Measurements from ENCODE around the gene ACADSB.

Gene ACADSB

DNA sequence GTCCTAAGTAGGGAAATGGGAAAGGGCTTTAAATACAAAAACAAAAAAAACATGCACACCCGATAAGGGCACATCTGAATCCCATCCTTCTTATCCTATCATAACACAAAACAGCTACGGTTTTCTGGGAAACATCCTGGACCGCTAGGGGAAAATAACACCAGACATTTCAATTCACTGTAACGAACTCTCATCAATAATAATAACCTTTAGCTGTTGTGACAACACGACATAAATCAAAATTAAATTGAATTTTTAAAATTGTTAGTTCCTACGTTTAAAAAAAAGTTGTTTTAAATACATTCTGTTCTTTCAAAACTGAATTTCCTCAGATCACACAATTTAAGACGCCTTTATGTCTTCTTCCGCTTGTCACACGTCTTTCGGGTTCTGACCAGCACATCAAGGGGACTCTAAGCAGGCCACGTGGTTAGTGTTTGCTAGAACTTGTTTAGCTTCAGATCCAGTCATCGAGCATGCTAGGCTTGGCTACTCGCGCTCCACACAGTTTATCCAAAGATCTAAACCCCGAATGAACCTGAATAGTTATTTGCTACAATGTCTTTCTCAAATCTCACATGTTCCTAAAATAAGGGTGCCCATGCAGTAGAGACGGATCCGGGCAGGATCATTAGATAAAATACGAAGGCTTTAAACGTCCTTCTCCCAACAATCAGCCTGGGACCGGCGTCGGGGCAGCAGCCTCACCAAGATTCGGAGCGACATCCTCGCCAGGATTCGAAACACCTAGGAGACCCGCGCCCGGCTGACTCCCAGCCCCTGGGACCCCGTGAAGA is 1.1 kb upstream of the ACADSB start:
- peak; percentile 85 for DNase-seq

DNA sequence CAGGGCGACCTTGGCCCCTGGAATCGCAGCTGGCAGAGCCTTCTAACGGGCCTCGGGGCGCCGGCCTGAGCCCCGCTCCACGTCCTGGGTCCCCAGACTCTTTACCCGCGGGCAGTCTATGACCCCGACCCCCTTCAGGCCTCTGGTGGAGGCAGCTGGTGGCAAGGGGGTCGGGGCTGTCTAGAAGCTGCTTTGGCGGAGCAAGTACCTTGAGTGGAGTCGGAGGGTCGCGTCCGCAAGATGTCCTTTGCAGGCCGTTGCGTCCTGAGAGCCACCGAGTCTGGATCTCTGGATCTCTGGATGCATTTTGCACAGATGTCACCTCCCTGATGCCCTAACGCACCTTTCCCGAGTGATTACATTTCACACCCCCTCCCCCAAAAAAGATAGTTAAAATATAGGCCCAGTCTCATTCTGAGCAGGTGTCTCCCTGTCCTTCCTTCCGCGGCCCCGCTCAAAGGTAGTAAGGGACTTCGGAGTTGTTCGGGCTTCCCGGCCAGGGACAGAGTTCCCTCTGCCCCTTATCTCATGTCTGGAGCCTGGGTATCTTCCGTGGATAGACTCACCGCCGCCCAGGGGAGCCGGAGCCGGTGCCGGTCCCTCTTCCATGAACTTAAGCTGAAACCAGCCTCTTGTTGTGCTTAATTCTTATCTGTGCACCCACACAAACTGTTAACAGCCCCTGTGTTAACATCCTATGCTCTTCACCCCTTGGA is 457 bp downstream of the ACADSB start:
- peak; percentile 73 for DNase-seq

DNA sequence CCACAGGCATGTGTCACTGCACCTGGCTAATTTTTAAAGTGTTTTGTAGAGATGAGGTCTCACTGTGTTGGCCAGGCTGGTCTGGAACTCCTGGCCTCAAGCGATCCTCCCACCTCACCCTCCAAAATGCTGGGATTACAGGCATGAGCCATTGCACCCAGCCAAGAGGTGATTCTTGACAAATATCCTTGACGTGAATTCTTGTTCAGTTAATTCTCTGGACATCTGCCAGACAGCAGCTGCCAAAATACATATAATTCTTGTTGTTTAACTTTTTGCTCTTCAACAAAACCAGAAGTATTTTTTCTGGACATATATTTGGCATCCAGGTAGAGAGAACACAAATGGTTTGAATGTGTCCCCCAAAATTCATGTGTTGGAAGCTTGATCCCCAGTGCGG is 3.2 kb downstream of the ACADSB start:
- no peak for DNase-seq

DNA sequence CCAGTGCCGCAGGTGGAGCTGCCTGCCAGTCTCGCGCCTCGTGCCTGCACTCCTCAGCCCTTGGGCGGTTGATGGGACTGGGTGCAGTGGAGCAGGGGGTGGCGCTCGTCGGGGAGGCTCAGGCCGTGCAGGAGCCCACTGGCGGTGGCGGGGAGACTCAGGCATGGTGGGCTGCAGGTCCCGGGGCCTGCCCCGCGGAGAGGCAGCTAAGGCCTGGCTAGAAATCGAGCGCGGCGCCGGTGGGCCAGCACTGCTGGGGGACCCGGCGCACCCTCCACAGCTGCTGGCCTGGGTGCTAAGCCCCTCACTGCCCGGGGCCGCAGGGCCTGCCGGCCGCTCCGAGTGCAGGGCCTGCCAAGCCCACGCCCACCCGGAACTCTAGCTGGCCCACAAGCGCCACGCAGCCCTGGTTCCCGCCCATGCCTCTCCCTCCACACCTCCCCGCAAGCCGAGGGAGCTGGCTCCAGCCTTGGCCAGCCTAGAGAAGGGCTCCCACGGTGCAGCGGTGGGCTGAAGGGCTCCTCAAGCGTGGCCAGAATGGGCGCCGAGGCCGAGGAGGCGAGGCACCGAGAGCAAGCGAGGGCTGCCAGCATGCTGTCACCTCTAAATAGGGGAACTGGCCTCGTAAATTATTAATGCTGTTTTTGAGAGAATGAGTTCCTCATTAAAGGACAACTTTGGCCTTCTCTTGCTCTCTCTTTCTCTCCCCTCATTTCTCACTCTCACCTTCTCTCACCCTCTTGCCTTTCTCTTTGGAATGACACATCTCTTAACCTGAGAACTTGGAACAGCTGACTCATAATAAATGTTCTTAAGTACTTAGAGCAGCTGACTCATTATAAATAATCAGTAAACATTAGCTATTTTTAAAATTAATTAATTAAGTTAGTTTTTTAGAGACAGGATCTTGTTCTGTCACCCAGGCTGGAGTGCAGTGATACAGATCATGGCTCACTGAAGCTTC is 4.9 kb downstream of the ACADSB start:
- no peak for DNase-seq

DNA sequence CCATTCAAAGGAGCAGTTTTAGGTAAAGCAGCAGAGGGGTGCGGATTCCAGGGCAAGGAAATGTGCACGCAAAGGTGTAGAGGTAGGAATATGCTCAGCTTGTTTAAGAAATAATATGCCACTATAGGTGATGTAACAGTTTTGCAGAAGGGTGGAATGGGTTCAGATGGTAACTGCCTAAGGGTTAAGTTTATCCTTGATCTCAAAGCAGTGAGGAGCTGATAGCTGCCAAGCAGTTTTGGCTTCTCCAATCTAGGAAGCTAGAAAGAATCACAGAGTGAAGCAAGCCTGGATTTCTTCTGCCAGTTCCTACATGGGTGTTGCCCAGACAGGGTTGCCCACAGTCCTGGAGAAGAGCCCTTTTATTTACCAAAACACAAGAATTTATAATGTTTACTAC is 6.0 kb downstream of the ACADSB start:
- no peak for DNase-seq

DNA sequence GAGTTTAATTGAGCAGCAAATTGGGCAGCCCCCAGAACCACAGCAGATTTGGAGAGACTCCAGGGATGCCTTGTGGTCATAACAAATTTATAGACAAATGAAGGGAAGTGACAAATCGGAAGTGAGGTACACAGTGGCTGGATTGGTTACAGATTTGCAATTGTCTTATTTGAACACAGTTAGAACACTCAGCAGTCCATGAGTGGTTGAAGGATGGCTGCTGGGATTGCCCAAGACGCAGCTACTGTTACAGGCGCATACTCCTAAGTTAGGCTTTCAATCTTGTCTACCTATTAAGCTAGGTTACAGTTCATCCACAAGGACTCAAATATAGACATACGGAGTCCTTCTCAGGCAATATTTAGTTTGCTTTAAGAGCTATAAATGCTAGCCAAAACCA is 7.4 kb downstream of the ACADSB start:
- no peak for DNase-seq

DNA sequence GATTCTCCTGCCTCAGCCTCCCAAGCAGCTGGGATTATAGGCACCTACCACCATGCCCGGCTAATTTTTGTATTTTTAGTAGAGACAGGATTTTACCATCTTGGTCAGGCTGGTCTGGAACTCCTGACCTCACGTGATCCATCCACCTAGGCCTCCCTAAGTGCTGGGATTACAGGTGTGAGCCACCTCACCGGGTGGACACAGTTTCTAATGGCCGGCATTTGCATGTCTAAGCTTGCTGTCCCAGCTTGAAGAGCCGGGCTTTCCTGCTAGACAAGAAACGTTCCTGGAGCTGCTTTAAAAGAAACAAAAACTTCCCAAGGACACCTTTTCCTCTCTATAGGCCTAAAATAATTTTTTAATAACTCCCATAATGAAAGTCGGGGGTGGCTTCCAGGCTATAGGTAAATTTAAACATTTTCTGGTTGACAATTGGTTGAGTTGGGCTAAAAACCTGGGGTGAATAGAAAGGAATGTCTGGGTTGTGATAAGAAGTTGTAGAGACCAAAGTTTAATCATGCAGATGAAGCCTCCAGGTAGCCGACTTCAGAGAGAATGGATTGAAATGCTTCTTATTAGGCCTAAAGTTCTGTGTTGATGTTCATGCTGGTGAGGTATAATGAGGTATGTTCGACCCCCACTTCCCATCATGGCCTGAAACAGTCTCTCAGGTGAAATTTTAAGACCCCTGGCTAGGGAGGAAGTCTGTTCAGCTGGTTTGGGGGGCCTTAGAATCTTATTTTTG is 8.8 kb downstream of the ACADSB start:
- DNase-seq: no peak

DNA sequence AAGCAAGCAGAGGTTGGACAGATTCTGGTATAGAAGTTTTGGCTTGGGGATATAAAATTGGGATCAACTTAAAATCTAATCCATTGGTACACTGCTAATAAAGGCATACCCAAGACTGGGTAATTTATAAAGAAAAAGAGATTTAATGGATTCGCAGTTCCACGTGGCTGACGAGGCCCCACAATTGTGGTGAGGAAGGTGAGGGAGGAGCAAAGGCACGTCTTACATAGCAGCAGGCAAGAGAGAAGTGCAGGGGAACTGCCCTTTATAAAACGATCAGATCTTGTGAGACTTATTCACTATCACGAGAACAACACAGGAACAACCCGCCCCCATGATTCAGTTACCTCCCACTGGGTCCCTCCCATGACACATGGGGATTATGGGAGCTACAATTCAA is 9.7 kb downstream of the ACADSB start:
- DNase-seq: no peak

DNA sequence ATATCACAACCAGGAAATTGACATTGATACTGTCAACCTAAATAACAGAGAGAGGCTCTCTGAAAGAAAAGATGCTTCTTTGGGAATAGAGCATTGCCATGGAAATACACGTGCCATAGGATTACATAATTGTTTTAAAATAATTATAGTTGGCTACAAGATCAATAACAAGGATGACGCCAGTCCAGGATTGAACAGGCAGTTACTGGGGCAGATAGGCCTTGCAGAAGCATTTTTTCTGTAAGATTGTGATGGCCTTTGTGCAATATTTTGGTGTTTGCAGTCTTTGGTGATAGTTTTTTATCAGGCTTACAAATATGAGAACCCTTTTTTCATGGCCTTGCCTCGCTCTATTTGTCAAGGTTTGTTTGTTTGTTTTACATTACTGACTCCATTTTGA is 10.5 kb downstream of the ACADSB start:
- no peak for DNase-seq

DNA sequence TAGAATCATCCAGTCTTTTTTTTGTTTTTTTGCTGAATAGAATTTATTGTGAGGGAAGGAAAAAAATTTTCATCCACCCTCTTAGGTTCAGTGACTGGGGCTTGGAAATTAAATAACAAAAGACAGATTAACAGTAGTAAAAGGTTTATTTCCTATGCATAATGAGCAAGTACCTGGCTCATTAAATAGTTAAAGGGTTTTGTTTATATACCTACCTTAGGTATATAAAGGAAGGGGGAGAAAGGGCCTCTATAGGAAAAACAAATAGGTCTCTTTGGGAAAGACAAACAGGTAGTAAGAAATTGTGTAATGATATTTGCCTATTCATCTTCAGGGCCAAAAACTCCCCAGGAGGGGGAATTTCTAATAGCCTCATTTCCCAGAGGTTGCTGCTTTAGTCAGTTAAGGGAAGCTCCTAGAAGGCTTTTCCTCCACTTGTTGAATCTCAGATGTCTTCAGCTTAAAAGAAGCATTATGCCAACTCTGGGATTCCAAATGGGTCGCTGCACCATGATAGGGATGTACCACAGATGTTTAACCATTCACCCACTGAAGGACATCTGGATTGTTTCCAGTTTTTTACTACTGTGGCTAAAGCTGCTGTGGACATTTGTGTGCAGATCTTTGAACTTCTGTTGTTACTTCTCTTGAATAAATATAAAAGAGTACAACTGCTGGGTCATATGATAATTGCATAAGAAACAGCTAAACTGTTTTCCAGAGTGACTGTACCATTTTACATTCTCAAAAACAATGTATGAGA is 11.3 kb downstream of the ACADSB start:
- no peak for DNase-seq

DNA sequence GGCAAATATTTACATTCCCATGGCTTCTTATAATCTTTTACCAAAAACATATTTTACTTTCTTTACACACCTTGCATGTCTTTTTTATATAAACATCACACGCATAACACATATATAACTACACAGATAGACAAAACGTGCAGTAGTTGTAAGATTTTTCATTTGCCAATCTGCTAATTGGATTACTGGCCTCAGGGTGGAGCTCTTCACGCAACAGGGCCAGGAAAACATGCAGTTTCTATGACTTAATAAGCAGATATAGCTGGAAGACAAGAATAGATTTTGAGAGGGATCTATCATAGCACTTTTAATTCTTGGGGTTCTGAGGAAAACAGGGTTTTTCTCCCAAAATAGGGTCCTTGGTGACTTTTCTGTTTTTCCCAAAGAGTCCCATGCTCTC is 12.7 kb downstream of the ACADSB start:
- peak; percentile 57 for DNase-seq

DNA sequence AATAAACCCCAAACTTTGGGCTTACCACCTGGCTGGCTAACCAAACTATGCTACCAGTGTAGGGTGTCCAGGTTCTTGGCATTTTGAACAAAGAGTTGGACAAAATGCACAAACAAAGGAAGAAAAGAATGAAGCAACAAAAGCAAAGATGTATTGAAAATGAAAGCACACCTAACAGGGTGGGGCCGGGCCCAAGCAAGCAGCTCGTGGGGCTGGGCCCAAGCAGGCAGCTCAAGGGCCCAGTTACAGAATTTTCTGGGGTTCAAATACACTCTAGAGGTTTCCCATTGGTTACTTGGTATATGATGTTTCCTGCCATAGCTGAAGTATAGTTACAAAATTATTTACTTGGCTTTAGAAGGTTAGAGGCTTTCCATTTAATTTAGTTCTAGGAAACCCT is 15.7 kb downstream of the ACADSB start:
- no peak for DNase-seq

DNA sequence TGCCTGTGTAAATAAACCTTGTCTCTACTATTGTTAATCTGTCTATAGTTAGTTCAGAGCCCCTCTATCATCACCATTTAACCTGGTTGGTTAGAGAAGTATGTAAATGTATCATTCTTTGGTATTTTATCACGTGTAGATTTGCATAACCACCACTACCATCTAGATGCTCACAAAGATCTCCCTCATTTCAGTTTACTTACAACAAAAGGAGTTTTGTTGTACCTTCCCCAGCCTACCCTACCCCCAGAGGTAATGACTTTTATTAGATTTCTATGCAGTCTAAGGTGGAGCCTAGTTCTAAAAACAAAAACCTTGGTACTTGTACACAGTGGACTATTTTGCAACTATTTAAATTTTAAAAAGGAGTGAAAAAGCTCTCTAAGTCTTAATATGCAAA is 17.5 kb downstream of the ACADSB start:
- DNase-seq: no peak

DNA sequence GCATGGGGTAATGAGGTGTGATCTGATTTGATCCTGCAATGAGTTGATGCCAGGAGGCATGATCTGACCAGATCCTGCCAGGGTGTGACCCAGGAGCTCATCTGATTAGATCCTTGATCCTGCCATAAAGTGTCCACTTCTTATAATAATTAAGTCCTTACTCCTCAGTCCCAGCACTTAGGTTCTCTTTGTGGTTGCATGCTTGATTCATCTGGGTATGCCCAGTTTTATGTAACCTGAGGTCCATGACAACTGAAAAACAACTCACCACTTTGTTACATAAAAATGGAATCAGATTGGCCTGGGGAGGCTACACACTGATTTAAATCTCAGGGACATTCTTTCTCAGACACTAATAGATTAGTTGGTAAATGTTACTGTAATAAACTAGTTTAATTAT is 19.1 kb downstream of the ACADSB start:
- DNase-seq: no peak

DNA sequence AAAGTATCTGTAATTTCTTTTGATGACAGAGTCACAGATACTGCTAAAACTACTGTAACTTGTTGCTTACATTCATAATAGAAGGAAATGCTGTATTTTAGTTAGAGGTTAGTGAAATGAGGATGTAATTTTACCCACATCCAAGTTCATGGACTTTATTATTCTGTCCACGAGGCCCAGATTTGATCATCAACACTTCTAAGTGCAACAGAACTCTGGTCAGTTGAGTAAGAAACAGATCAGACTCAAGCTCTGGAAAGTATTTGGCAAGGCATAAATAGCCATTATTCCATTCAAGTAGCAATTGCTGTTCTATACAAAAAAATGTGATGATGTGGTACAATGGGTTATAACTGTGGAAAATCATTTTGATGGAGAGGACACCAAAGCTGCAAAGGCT is 22.3 kb downstream of the ACADSB start:
- no peak for DNase-seq

DNA sequence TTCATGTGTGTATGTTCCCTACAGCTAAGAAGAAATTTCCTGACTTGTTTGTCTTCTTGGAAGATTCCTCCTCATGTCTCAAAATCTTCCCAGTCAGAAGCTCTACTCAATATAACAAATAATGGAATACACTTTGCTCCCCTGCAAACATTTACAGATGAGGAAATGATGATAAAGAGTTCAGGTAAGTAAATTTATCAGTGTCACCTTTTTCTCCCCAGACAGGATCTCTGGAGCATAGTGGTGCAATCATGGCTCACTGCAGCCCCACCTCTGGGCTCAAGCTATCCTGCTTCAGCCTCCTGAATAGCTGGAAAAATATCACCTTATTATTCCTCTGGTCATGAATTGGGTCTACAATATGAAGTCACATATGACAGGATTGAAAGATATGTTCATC is 25.5 kb downstream of the ACADSB start:
- no peak for DNase-seq

DNA sequence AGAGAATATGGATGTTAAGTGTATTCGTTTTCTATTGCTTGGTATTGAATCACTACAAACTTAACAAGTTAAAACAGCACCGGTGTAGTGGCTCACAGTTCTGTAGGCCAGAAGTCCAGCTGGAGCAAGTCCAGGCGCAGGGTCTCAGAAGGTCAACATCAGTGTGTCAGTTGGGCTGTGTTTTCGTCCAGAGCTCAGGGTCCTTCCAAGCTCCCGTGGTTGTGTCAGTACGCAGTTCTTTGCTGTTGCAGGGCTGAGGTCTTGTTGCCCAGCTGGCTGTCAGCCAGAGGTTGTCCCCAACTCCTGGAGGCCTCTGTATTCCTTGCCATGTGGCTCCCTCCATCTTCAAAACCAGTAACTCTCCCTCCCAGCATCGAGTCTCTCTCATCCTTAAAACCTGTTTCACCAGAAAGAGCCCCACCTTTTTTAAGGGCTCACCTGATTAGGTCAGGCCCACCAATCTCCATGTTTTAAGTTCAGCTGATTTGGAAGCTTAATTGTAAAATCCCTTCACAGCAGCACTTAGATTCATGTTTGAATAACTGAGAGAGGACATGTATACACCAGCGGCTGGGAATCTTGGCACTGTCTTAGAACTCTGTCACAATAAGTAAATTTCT is 26.8 kb downstream of the ACADSB start:
- DNase-seq: no peak

DNA sequence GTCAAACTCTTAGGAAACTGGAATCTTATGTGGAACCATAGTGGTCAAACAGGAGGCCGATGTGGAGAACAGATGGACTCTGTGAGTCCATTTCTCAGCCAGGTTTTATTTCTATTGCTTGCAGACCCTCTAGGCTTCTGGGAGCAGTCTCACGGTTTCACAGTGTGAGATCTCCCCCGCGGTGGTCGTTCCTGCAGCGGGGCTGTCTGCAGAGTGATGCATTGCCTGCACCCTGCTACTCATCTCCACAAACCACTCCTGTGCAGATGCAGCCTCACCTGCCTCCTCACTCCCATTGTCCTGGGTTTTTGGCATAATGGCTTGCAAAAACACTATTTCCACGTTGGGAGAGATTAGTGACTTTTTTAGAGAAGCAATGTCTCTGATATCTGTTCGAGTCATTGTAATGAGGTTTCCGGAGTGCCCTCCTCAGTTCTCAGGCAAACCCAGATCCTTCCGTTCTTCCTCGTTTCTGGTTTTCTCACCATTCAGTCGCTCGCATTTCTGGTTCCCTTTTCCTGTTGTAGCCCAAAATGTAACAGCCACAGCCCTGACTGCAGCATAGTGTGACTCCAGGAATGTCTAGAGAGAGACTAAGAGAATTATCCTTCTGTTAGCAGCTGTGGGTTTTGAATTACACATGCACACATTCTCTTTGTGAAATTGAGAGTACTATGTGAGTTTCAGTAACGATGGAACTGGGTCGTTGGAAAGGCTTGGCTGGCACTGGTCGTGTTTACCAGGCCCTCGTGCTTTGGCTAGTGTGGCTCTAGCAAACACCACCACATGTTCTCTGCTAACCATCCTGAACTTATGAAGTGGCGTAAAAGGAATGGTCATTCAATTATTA is 30.2 kb downstream of the ACADSB start:
- DNase-seq: no peak

DNA sequence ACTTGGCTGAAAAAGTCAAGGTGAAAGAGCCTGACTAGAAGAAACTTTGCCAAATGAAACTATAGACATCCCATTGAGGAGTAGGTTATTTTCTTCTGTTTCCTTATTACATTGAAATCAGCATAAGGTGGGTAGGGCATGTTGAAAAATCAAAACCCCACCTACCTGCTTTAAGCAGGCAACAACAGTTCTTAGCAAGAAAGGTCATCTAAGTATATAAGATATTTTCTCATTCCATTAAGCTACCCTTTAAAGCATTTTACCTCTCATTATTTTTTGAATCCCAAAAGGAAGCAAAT is 30.8 kb downstream of the ACADSB start:
- DNase-seq: no peak

DNA sequence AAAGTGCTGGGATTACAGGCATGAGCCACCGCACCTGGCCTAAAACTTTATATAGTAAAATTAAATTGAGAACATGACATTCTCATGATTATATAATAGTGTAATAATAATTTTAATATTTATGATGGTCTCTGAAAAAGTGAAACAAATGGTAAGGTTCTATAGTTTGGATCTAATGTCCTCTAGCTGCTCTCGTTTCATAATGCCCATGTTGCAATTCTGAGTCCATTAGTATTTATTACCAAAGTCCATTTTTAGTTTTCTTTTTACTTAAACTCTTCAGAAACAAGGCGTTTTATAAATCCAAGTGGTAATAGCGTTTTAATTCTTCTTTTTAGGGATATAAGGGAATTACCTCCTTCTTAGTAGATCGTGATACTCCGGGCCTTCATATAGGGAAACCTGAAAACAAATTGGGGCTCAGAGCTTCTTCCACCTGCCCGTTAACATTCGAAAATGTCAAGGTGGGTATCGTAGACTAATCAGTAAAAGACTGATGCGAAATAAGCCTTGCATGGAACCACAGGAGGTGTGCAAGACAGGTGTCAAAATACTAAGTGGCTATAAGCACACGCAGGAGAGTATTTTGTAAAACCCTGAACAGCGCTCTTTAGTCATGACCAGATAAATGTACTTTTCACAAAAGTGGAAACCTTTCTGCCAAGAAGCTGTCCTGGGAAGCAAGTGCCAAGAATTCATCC is 34.1 kb downstream of the ACADSB start:
- no peak for DNase-seq
